Mammary epithelial cell (primary cell): Measurements from ENCODE around the gene SH3BGRL2.

Source experiments
- CTCF ChIP-seq, 2 donors: IDR thresholded peaks in 1 of 2; conservative IDR thresholded peaks in 1 of 2; 2 replicates each; pipeline ENCODE4 v1.5.1; 2011 to 2012; ENCODE audit warnings: inconsistent platforms in 2 of 2, low read length in 2 of 2, mild to moderate bottlenecking in 2 of 2, control low read depth in 1 of 2, low read depth in 1 of 2; ENCODE audit not compliant: insufficient read depth in 1 of 2; ENCODE audit errors: extremely low read depth in 1 of 2
- EZH2 ChIP-seq: IDR thresholded peaks from 2 replicates; pipeline ENCODE4 v1.6.1; 2012; ENCODE audit warnings: low read length, inconsistent platforms, borderline replicate concordance

GRCh38 chr6:79711167-79711566 lies 80.0 kb downstream of the SH3BGRL2 start:
- TF ChIP-seq CTCF (conservative IDR thresholded peaks at IDR 0.05 in 1 of 2, IDR thresholded peaks at IDR 0.05 in 1 of 2; ENCODE audit: extremely low read depth in 1 of 2, insufficient read depth in 1 of 2, low read depth in 1 of 2, low read length in 2 of 2) (no peak), EZH2 (no peak)
